IPS-NIHi11 (cell line): Measurements from ENCODE around the gene ASIP.
"Not testable (repeated sequence)": the region's sequence is repeated elsewhere in the genome, so short reads cannot be mapped to it uniquely, and the experiment has no call there.

ENCODE experiments used
- DNase-seq: peaks from one replicate; pipeline ENCODE4 v3.0.0; 2012; ENCODE audit warnings: mixed read lengths, low spot score

Gene ASIP

GRCh38 chr20:34287500-34287899 is 46.3 kb downstream of the ASIP start:
- not testable (repeated sequence) for DNase-seq

GRCh38 chr20:34290471-34290870 is 49.2 kb downstream of the ASIP start:
- DNase-seq = no peak

GRCh38 chr20:34292496-34292895 is 51.3 kb downstream of the ASIP start:
- no peak for DNase-seq

- no peak for DNase-seq
Observed at GRCh38 chr20:34293119-34293518, 51.9 kb downstream of the ASIP start.

- no peak for DNase-seq
Observed at GRCh38 chr20:34293589-34293988, 52.4 kb downstream of the ASIP start.

- no peak for DNase-seq
Observed at GRCh38 chr20:34294563-34294962, 53.3 kb downstream of the ASIP start.

- DNase-seq = no peak
Observed at GRCh38 chr20:34295284-34295683, 54.1 kb downstream of the ASIP start.

GRCh38 chr20:34296468-34296867 is 55.2 kb downstream of the ASIP start:
- no peak for DNase-seq

GRCh38 chr20:34298294-34298784 is 57.1 kb downstream of the ASIP start:
- DNase-seq = not testable (repeated sequence)

GRCh38 chr20:34299556-34300255 is 58.5 kb downstream of the ASIP start:
- DNase-seq = no peak

- no peak for DNase-seq
Observed at GRCh38 chr20:34300256-34300806, 59.1 kb downstream of the ASIP start.

- peak; percentile 58 for DNase-seq
Observed at GRCh38 chr20:34300809-34301586, 59.8 kb downstream of the ASIP start.

- DNase-seq = no peak
Observed at GRCh38 chr20:34301587-34302311, 60.5 kb downstream of the ASIP start.

GRCh38 chr20:34302312-34302722 is 61.1 kb downstream of the ASIP start:
- DNase-seq = no peak

- DNase-seq = peak; percentile 95
Observed at GRCh38 chr20:34302723-34303533, 61.7 kb downstream of the ASIP start, which contains the start of gene AHCY. TSS of gene AHCY (minus strand) at chr20:34303355. CDS start at chr20:34303270, 85 bp downstream.

- no peak for DNase-seq
Observed at GRCh38 chr20:34305333-34306230, 64.4 kb downstream of the ASIP start.

GRCh38 chr20:34309691-34310090 is 68.5 kb downstream of the ASIP start:
- no peak for DNase-seq

GRCh38 chr20:34310481-34311117 is 69.4 kb downstream of the ASIP start:
- no peak for DNase-seq

GRCh38 chr20:34311118-34312023 is 70.1 kb downstream of the ASIP start:
- peak; percentile 56 for DNase-seq
